RWPE2 (cell line): Measurements from ENCODE around the gene PRSS50.
A peak's percentile ranks its signal among the peaks of the same experiment; 100 is the strongest.

Experiments used
- ATAC-seq: fragments of 200-7000 bp; cut with Tn5 transposase; 3 replicates; pipeline ENCODE4 v1.9.1; 2021; ENCODE audit warnings: low read depth
- DNase-seq: peaks from one replicate; pipeline ENCODE4 v3.0.0-alpha.2; 2020; ENCODE audit warnings: low spot score
- H3K27ac ChIP-seq: fragments of 450-650 bp; 2 replicates; pipeline ENCODE4 v1.5.1; 2017; ENCODE audit warnings: mild to moderate bottlenecking; ENCODE audit not compliant: poor library complexity, severe bottlenecking
- H3K27me3 ChIP-seq: fragments of 250-450 bp; sonication (Bioruptor Pico); 2 replicates; pipeline ENCODE4 v1.5.1; 2021; ENCODE audit warnings: mild to moderate bottlenecking, moderate library complexity; ENCODE audit not compliant: insufficient read depth, poor library complexity, severe bottlenecking
- H3K36me3 ChIP-seq: fragments of 250-450 bp; sonication (Bioruptor Pico); 2 replicates; pipeline ENCODE4 v1.5.1; 2020; ENCODE audit warnings: low read depth, mild to moderate bottlenecking, moderate library complexity
- H3K4me1 ChIP-seq: fragments of 250-450 bp; sonication (Bioruptor Pico); 2 replicates; pipeline ENCODE4 v1.5.1; 2021; ENCODE audit warnings: mild to moderate bottlenecking, moderate library complexity; ENCODE audit not compliant: insufficient read depth, poor library complexity, severe bottlenecking
- H3K4me3 ChIP-seq: fragments of 250-450 bp; sonication (Bioruptor Pico); 2 replicates; pipeline ENCODE4 v1.5.1; 2021; ENCODE audit warnings: mild to moderate bottlenecking, moderate library complexity; ENCODE audit not compliant: severe bottlenecking
- H3K9me3 ChIP-seq: fragments of 250-450 bp; sonication (Bioruptor Pico); 2 replicates; pipeline ENCODE4 v1.5.1; 2021; ENCODE audit warnings: mild to moderate bottlenecking, moderate library complexity; ENCODE audit not compliant: severe bottlenecking
- TF ChIP-seq, protein P1 (sequence below): fragments of 450-650 bp; IDR thresholded peaks from one replicate; pipeline ENCODE4 v1.5.1; 2017; ENCODE audit warnings: mild to moderate bottlenecking, moderate library complexity; ENCODE audit not compliant: poor library complexity, severe bottlenecking

PRSS50 gene

DNA sequence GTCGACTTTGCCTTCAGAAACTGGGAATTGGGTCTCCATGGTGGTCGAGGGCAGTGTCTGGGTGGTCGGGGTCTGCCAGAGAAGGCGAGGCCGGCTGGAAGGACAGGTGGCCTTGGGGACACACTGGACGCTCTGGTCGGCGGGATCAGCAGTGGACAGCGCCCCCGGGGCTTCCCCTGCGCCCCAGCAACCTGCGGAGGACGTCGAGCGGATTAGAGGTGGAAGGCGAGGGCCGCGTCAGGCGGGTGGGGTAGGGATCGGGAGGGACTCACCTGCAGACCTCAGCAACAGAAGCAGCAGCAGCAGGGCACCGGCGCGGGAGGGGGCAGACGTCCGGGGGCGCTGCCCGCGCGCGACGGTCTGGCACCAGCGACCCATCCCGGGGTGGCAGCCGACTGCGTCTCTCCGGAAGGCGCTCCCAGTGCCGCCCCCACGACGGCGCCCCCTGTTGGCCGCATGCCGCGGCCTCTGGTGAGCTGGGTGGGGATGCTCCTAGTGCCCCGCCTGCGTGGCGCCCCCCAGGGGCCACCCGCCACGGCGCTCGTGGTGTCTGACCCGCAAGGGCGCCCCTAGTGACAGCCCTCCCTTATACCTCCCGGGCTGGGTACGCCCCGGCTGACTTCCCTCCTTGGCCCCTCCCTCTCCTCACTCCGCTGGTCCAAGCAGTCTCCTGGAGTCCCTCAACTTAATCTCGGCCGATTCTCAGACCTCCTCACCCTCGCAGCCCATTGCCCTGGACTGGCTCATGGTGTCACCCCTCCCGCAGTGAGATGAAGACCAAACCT lies at the start of gene PRSS50:
PRSS50 (minus strand) TSS at position 423 of the 785 bp plus-strand sequence; CDS start at position 378, 45 bp downstream.
- Histone ChIP-seq H3K27ac (no peak within 1 kb of the TSS), H3K36me3 (no peaks in the 10 kb centered on the region), H3K9me3 (no peaks in the 10 kb centered on the region), H3K4me1 (peaks cover 3% of the 10 kb centered on the region), H3K27me3 (no peaks in the 10 kb centered on the region), H3K4me3 (no peak within 1 kb of the TSS)
- TF ChIP-seq, protein P1, sequence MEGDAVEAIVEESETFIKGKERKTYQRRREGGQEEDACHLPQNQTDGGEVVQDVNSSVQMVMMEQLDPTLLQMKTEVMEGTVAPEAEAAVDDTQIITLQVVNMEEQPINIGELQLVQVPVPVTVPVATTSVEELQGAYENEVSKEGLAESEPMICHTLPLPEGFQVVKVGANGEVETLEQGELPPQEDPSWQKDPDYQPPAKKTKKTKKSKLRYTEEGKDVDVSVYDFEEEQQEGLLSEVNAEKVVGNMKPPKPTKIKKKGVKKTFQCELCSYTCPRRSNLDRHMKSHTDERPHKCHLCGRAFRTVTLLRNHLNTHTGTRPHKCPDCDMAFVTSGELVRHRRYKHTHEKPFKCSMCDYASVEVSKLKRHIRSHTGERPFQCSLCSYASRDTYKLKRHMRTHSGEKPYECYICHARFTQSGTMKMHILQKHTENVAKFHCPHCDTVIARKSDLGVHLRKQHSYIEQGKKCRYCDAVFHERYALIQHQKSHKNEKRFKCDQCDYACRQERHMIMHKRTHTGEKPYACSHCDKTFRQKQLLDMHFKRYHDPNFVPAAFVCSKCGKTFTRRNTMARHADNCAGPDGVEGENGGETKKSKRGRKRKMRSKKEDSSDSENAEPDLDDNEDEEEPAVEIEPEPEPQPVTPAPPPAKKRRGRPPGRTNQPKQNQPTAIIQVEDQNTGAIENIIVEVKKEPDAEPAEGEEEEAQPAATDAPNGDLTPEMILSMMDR = peak; percentile 27
- DNase-seq (no peak), ATAC-seq (no peak; the same call in 2 of the 3 replicates)

DNA sequence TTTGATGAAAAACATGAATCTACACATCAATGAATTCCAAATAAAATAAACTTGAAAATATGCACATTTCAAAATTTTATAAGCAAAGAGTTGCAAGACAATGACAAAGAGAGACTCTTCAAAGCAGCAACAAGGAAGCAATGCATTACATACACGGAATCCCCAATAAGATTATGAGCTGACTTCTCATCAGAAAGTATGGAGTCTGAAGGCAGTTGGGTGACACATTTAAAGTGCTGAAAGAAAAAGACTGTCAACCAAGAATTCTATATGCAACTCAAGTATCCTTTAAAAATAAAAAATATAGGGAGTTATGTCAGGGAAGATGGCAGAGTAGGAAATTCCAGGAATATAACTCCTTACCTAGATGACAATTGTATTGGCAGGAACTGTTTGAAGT lies 46.5 kb upstream of the PRSS50 start:
- Histone ChIP-seq H3K4me1 (no peaks in the 10 kb centered on the region), H3K27ac (no peak overlapping the region), H3K9me3 (peaks cover 9% of the 10 kb centered on the region), H3K36me3 (no peaks in the 10 kb centered on the region), H3K27me3 (no peaks in the 10 kb centered on the region), H3K4me3 (no peak overlapping the region)
- DNase-seq (no peak), ATAC-seq (no peak)
- TF ChIP-seq, protein P1 = no peak

DNA sequence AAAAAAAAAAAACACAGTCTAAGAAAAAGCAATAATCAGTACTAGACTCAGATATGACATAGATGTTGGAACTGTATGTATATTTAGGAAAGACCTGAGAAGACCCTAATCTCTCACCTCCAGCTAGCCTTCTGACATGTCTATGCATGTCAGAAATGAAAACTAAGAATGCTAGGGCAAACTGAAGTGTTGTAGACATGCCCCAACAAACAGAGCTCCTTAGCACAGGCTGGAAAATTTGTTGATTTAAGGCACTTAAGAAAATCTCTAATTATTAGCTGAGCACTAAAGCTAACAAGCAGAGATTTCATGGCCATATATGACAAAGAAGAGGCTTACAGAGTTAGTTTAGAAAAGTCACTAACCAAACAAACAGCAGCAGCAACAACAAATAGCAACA lies 45.5 kb upstream of the PRSS50 start:
- H3K9me3 ChIP-seq = peaks cover 9% of the 10 kb centered on the region
- no peak for ATAC-seq
- no peaks in the 10 kb centered on the region for H3K4me1 ChIP-seq
- TF ChIP-seq, protein P1 = no peak
- H3K36me3 ChIP-seq = no peaks in the 10 kb centered on the region
- H3K27me3 ChIP-seq = no peaks in the 10 kb centered on the region
- no peak overlapping the region for H3K27ac ChIP-seq
- H3K4me3 ChIP-seq = no peak overlapping the region
- no peak for DNase-seq

DNA sequence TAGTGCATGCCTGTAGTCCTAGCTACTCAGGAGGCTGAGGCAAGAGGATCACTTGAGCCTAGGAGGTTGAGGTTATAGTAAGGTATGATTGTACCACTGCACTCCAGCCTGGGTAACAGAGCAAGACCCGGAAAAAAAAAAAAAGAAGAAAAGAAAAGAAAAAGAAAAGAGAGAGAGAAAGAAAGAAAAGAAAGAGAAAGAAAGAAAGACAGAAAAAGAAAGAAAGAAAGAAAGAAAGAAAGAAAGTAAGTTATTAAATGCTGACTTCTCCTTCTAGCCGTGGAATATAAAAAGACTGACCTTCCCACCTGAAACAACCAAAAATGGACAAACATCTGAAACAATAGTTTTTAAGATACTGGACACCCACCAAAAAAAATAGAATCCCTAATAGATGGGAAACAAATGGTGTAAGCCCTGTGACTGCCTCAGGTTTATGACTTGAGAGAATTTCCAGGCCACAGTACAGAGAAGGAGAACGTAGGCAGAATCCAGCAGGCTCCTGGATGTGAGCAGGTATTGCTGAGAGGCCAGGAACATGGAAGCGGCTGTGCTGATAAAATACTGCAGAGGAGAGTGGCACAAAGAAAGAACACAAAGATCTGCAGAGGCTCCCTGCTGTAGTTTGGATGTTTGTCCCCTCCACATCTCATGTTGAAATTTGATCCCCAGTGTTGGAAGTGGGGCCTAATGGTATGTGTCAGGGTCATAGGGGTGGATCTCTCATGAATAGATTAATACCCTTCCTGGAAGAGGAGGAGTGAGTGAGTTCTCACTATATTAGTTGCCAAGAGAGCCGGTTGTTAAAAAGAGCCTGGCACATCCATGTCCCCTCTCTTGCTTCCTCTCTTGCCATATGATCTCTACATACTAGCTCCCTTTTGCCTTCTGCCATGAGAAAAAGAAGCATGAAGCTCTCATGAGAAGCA lies 41.8 kb upstream of the PRSS50 start:
- peaks cover 9% of the 10 kb centered on the region for H3K9me3 ChIP-seq
- DNase-seq (no peak), ATAC-seq (no peak)
- no peak overlapping the region for H3K27ac ChIP-seq
- no peaks in the 10 kb centered on the region for H3K27me3 ChIP-seq
- H3K4me3 ChIP-seq = no peak overlapping the region
- TF ChIP-seq, protein P1 = no peak
- H3K4me1 ChIP-seq = no peaks in the 10 kb centered on the region
- no peaks in the 10 kb centered on the region for H3K36me3 ChIP-seq
